ENCODE data around the gene FCER1G. TPM values are rescaled to one million over a fixed set of nuclear protein-coding genes. Genes with fewer than 3 reads are reported as not detected.

The FCER1G gene
- total RNA-seq, 1 experiment from 2014 or later, result 1.0 TPM

GRCh38 chr1:161230762-161231161 lies 15.7 kb downstream of the FCER1G start:
- DNase-seq (ENCODE audit: unreplicated experiment), result no peak
- Mint-ChIP-seq H3K36me3 (ENCODE audit: insufficient read depth, unreplicated experiment) (peaks cover 29% of the 10 kb centered on the region), H3K27ac (ENCODE audit: low read depth, unreplicated experiment) (no peak overlapping the region), H3K27me3 (ENCODE audit: insufficient read depth, unreplicated experiment) (no peaks in the 10 kb centered on the region), H3K4me3 (ENCODE audit: unreplicated experiment) (no peak overlapping the region), H3K4me1 (ENCODE audit: insufficient read depth, unreplicated experiment) (peaks cover 18% of the 10 kb centered on the region), H3K9me3 (ENCODE audit: unreplicated experiment) (no peaks in the 10 kb centered on the region)
- intact Hi-C loops (cut with micrococcal nuclease), result no loop called here
- no peak for TF ChIP-seq CTCF (IDR thresholded peaks at IDR 0.05; ENCODE audit: unreplicated experiment)
- BruUV-seq (replicated peaks), result no TSS peak
- ChIA-PET CTCF (interaction anchor here (0.6 to 18.5 kb wide), 15 partner anchors 9 to 1152 kb away, joined by 3 to 444 read pairs (median 5); partner anchors contain the start of genes NDUFS2 and NR1I3), POLR2A (interaction anchor here (1.0 to 1.1 kb wide), 2 partner anchors 28 to 83 kb away, joined by 3 to 6 read pairs; partner anchors contain the start of genes NDUFS2 and SDHC)

- intact Hi-C loops (cut with micrococcal nuclease), result no loop called here
- Mint-ChIP-seq H3K4me1 (ENCODE audit: insufficient read depth, unreplicated experiment) (peaks cover 2% of the 10 kb centered on the region), H3K4me3 (ENCODE audit: unreplicated experiment) (no peak overlapping the region), H3K36me3 (ENCODE audit: insufficient read depth, unreplicated experiment) (peaks cover 36% of the 10 kb centered on the region), H3K27ac (ENCODE audit: low read depth, unreplicated experiment) (no peak overlapping the region), H3K9me3 (ENCODE audit: unreplicated experiment) (no peaks in the 10 kb centered on the region), H3K27me3 (ENCODE audit: insufficient read depth, unreplicated experiment) (no peaks in the 10 kb centered on the region)
- DNase-seq (ENCODE audit: unreplicated experiment), result no peak
- ChIA-PET POLR2A (no interaction called here), CTCF (interaction anchor here (0.9 to 18.5 kb wide), 9 partner anchors 12 to 281 kb away, joined by 3 to 444 read pairs (median 8); partner anchors contain the start of gene NDUFS2)
- no peak for TF ChIP-seq CTCF (IDR thresholded peaks at IDR 0.05; ENCODE audit: unreplicated experiment)
- no TSS peak for BruUV-seq (replicated peaks)
Observed at GRCh38 chr1:161233102-161233501, 18.0 kb downstream of the FCER1G start.

GRCh38 chr1:161235957-161236775 lies 21.1 kb downstream of the FCER1G start:
- no TSS peak for BruUV-seq (replicated peaks)
- no peaks in the 10 kb centered on the region for H3K27me3 Mint-ChIP-seq (ENCODE audit: insufficient read depth, unreplicated experiment)
- CTCF ChIA-PET, result interaction anchor here (0.5 to 9.4 kb wide), 7 partner anchors 8 to 204 kb away, joined by 3 to 128 read pairs (median 4); partner anchors contain the start of genes PCP4L1 and TOMM40L

More at GRCh38 chr1:161235957-161236775, 21.1 kb downstream of the FCER1G start:
- Mint-ChIP-seq H3K27ac (ENCODE audit: low read depth, unreplicated experiment) (no peak overlapping the region), H3K36me3 (ENCODE audit: insufficient read depth, unreplicated experiment) (peaks cover 13% of the 10 kb centered on the region), H3K9me3 (ENCODE audit: unreplicated experiment) (no peaks in the 10 kb centered on the region), H3K4me1 (ENCODE audit: insufficient read depth, unreplicated experiment) (peaks cover 6% of the 10 kb centered on the region), H3K4me3 (ENCODE audit: unreplicated experiment) (no peak overlapping the region)
- POLR2A ChIA-PET, result interaction anchor here (0.7 to 1.2 kb wide), 4 partner anchors 8 to 153 kb away, joined by 3 to 4 read pairs (median 4); partner anchors contain the start of gene TOMM40L
- no peak for DNase-seq (ENCODE audit: unreplicated experiment)
- intact Hi-C loops (cut with micrococcal nuclease), result no loop called here
- TF ChIP-seq CTCF (IDR thresholded peaks at IDR 0.05; ENCODE audit: unreplicated experiment), result no peak

Measured in MCF 10A (cell line).